ENCODE data around the gene UBXN2A.

Gene UBXN2A

GRCh38 chr2:23939987-23940717, at the start of gene UBXN2A:
TSS of gene UBXN2A (plus strand) at chr2:23940463. CDS start at chr2:23958315, 17,852 bp downstream.
- DNase-seq (ENCODE audit: low read depth in 2 of 2), result peak; percentile 46 to 48

- no peak for DNase-seq (ENCODE audit: low read depth in 2 of 2)
Observed at GRCh38 chr2:23900133-23900532, 40.1 kb upstream of the UBXN2A start.

- no peak for DNase-seq (ENCODE audit: low read depth in 2 of 2)
Observed at GRCh38 chr2:23900541-23901322, 39.5 kb upstream of the UBXN2A start.

- DNase-seq (ENCODE audit: low read depth in 2 of 2), result no peak
Observed at GRCh38 chr2:23901966-23902846, 38.1 kb upstream of the UBXN2A start.

- no peak for DNase-seq (ENCODE audit: low read depth in 2 of 2)
Observed at GRCh38 chr2:23903034-23903433, 37.2 kb upstream of the UBXN2A start.

GRCh38 chr2:23904215-23904614, 36.0 kb upstream of the UBXN2A start:
- DNase-seq (ENCODE audit: low read depth in 2 of 2), result no peak

- DNase-seq (ENCODE audit: low read depth in 2 of 2), result no peak
Observed at GRCh38 chr2:23904692-23905091, 35.6 kb upstream of the UBXN2A start.

GRCh38 chr2:23905155-23905554, 35.1 kb upstream of the UBXN2A start:
- no peak for DNase-seq (ENCODE audit: low read depth in 2 of 2)

GRCh38 chr2:23912054-23912453, 28.2 kb upstream of the UBXN2A start:
- no peak for DNase-seq (ENCODE audit: low read depth in 2 of 2)

GRCh38 chr2:23915327-23915726, 24.9 kb upstream of the UBXN2A start:
- DNase-seq (ENCODE audit: low read depth in 2 of 2), result no peak

GRCh38 chr2:23916727-23917405, 23.4 kb upstream of the UBXN2A start:
- no peak for DNase-seq (ENCODE audit: low read depth in 2 of 2)

- no peak for DNase-seq (ENCODE audit: low read depth in 2 of 2)
Observed at GRCh38 chr2:23918837-23919489, 21.3 kb upstream of the UBXN2A start.

GRCh38 chr2:23924589-23925359, 15.5 kb upstream of the UBXN2A start:
- no peak for DNase-seq (ENCODE audit: low read depth in 2 of 2)

GRCh38 chr2:23925702-23926289, 14.5 kb upstream of the UBXN2A start:
- peak; percentile 24 to 37 for DNase-seq (ENCODE audit: low read depth in 2 of 2)

- DNase-seq (ENCODE audit: low read depth in 2 of 2), result no peak
Observed at GRCh38 chr2:23926290-23926749, 13.9 kb upstream of the UBXN2A start.

GRCh38 chr2:23926750-23927571, 13.3 kb upstream of the UBXN2A start, which contains the start of gene ATAD2B:
TSS of gene ATAD2B (minus strand) at chr2:23927123. CDS start at chr2:23926770, 353 bp downstream.
- DNase-seq (ENCODE audit: low read depth in 2 of 2), result peak; percentile 86 to 90

GRCh38 chr2:23934259-23934658, 6.0 kb upstream of the UBXN2A start:
- DNase-seq (ENCODE audit: low read depth in 2 of 2), result no peak

GRCh38 chr2:23940718-23941620, 706 bp downstream of the UBXN2A start:
- DNase-seq (ENCODE audit: low read depth in 2 of 2), result no peak

Data from stimulated activated CD8-positive, alpha-beta memory T cell treated with anti-CD3 and anti-CD28 coated beads, Interleukin-2, amount 100 ng/mL, for 1 hour (primary cell).